Osteoblast (primary cell): ENCODE results near the gene NOS1AP. TPM values are rescaled to one million over a fixed set of nuclear protein-coding genes. Genes with fewer than 3 reads are reported as not detected.

Source experiments
- DNase-seq: peaks from one replicate; pipeline ENCODE4 v3.0.0; 2011; ENCODE audit warnings: low spot score, mixed read lengths; ENCODE audit not compliant: insufficient read length; ENCODE audit errors: missing footprints
- H2AFZ ChIP-seq: 2 replicates; pipeline ENCODE4 v1.6.0; 2011; ENCODE audit warnings: mild to moderate bottlenecking, low read length
- H3K27ac ChIP-seq: 2 replicates; pipeline ENCODE4 v1.5.1; 2011; ENCODE audit warnings: mild to moderate bottlenecking, low read depth, low read length, moderate library complexity
- H3K27me3 ChIP-seq: 2 replicates; pipeline ENCODE4 v1.6.0; 2012; ENCODE audit warnings: mild to moderate bottlenecking, control low read depth, inconsistent platforms, low read length, moderate library complexity; ENCODE audit not compliant: insufficient read depth
- H3K36me3 ChIP-seq: 2 replicates; pipeline ENCODE4 v1.5.1; 2011; ENCODE audit warnings: mild to moderate bottlenecking, low read length, control low read depth, moderate library complexity; ENCODE audit not compliant: insufficient read depth
- H3K4me1 ChIP-seq: 2 replicates; pipeline ENCODE4 v1.5.1; 2011; ENCODE audit warnings: mild to moderate bottlenecking, low read length, control low read depth, moderate library complexity; ENCODE audit not compliant: insufficient read depth
- H3K4me2 ChIP-seq: 2 replicates; pipeline ENCODE4 v1.6.0; 2011; ENCODE audit warnings: mild to moderate bottlenecking, low read length; ENCODE audit not compliant: insufficient read depth
- H3K4me3 ChIP-seq: fragments of 200-600 bp; sonication (generic); 3 replicates; pipeline ENCODE4 v1.5.1; 2012; ENCODE audit warnings: mild to moderate bottlenecking, low read length, inconsistent platforms; ENCODE audit not compliant: insufficient read depth
- H3K79me2 ChIP-seq: 2 replicates; pipeline ENCODE4 v1.6.0; 2012; ENCODE audit warnings: mild to moderate bottlenecking, low read length, control low read depth, inconsistent platforms; ENCODE audit not compliant: insufficient read depth
- H3K9me3 ChIP-seq: 2 replicates; pipeline ENCODE4 v1.5.1; 2011; ENCODE audit warnings: low read depth, low read length, control low read depth
- H4K20me1 ChIP-seq: 2 replicates; pipeline ENCODE4 v1.6.0; 2012; ENCODE audit warnings: mild to moderate bottlenecking, low read length, control low read depth; ENCODE audit not compliant: insufficient read depth
- total RNA-seq: library from RNA; depleted of rRNA; stranded (reverse); fragments of >200 nt; gene quantifications from 2 replicates; pipeline ENCODE4 v1.2.3, GENCODE V29; 2012
- TF ChIP-seq, protein P1 (sequence below): IDR thresholded peaks from 2 replicates; pipeline ENCODE4 v1.5.1; 2011; ENCODE audit warnings: mild to moderate bottlenecking, low read depth, low read length, moderate library complexity; ENCODE audit errors: extremely low read depth

NOS1AP gene
- total RNA-seq, 1 donor = not detected

DNA sequence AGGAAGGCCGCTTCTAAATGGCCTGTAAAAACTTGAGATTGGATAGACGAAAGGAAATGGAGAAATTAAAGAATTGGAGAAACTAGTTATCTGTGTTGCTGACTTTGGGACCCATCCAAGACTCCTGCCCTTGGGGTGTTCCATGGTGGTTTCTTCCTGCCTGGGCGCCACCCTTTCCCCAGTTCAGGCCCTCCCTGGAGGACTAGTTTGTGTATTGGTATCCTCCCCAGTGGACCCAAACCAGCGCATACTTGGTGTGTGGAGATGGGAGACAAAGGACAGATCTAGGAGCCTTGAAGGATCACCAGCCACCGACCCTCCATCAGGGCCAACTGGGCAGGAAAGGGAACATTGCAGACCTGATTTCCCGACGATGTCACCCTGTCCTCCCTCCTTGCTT, 300.1 kb downstream of the NOS1AP start:
- TF ChIP-seq, protein P1, sequence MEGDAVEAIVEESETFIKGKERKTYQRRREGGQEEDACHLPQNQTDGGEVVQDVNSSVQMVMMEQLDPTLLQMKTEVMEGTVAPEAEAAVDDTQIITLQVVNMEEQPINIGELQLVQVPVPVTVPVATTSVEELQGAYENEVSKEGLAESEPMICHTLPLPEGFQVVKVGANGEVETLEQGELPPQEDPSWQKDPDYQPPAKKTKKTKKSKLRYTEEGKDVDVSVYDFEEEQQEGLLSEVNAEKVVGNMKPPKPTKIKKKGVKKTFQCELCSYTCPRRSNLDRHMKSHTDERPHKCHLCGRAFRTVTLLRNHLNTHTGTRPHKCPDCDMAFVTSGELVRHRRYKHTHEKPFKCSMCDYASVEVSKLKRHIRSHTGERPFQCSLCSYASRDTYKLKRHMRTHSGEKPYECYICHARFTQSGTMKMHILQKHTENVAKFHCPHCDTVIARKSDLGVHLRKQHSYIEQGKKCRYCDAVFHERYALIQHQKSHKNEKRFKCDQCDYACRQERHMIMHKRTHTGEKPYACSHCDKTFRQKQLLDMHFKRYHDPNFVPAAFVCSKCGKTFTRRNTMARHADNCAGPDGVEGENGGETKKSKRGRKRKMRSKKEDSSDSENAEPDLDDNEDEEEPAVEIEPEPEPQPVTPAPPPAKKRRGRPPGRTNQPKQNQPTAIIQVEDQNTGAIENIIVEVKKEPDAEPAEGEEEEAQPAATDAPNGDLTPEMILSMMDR = no peak
- peaks cover 24% of the 10 kb centered on the region for H3K27me3 ChIP-seq
- H3K27ac ChIP-seq = no peak overlapping the region
- H2AFZ ChIP-seq = no peak overlapping the region
- H3K4me1 ChIP-seq = no peaks in the 10 kb centered on the region
- H4K20me1 ChIP-seq = no peaks in the 10 kb centered on the region
- H3K79me2 ChIP-seq = no peaks in the 10 kb centered on the region
- no peaks in the 10 kb centered on the region for H3K9me3 ChIP-seq
- no peak overlapping the region for H3K4me2 ChIP-seq
- no peaks in the 10 kb centered on the region for H3K36me3 ChIP-seq
- no peak for DNase-seq
- no peak overlapping the region for H3K4me3 ChIP-seq

DNA sequence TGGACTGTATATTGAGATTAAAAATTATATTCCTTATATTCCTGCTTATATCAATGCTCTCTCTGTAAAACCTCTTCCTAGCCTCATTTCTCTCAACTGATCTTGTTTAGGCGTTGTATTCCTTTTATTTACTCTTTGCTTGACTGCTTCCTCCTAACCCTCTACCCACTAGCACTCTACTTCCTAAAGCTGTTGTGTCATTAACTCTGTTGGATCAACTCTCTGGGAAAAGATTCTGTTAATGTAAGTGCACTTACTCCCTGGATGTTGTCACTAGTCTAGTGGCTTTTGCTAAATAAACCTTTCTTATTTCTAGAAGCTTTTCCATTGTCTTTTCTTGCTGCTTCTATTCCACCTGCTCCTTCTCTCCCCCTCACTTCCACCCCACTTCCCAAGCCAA, 300.7 kb downstream of the NOS1AP start:
- no peaks in the 10 kb centered on the region for H3K4me1 ChIP-seq
- TF ChIP-seq, protein P1 = no peak
- H4K20me1 ChIP-seq = no peaks in the 10 kb centered on the region
- no peaks in the 10 kb centered on the region for H3K36me3 ChIP-seq
- no peaks in the 10 kb centered on the region for H3K9me3 ChIP-seq
- H3K4me3 ChIP-seq = no peak overlapping the region
- no peaks in the 10 kb centered on the region for H3K79me2 ChIP-seq
- H2AFZ ChIP-seq = no peak overlapping the region
- H3K27ac ChIP-seq = no peak overlapping the region
- DNase-seq = no peak
- no peak overlapping the region for H3K4me2 ChIP-seq
- peaks cover 24% of the 10 kb centered on the region for H3K27me3 ChIP-seq

DNA sequence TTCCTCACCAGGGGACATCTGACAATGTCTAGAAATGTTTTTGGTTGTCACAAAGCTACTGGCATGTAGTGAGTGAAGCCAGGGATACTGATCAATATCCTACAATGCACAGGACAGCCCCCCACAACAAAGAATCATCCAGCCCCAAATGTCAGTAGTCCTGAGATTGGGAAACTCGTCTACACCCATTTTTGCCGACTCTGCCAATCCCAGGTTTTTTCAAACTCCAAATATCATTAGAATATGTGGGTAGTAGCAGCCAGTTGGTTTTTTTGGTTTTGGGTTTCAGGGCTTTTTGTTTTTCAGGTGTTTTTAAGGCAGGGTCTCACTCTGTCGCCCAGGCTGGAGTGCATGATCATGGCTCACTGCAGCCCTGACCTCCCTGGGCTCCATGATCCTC, 301.2 kb downstream of the NOS1AP start:
- no peak for DNase-seq
- H4K20me1 ChIP-seq = no peaks in the 10 kb centered on the region
- no peaks in the 10 kb centered on the region for H3K79me2 ChIP-seq
- peaks cover 23% of the 10 kb centered on the region for H3K27me3 ChIP-seq
- H3K4me3 ChIP-seq = no peak overlapping the region
- H3K4me2 ChIP-seq = no peak overlapping the region
- H3K27ac ChIP-seq = no peak overlapping the region
- H3K36me3 ChIP-seq = no peaks in the 10 kb centered on the region
- H3K4me1 ChIP-seq = no peaks in the 10 kb centered on the region
- H3K9me3 ChIP-seq = no peaks in the 10 kb centered on the region
- no peak overlapping the region for H2AFZ ChIP-seq
- TF ChIP-seq, protein P1 = no peak

DNA sequence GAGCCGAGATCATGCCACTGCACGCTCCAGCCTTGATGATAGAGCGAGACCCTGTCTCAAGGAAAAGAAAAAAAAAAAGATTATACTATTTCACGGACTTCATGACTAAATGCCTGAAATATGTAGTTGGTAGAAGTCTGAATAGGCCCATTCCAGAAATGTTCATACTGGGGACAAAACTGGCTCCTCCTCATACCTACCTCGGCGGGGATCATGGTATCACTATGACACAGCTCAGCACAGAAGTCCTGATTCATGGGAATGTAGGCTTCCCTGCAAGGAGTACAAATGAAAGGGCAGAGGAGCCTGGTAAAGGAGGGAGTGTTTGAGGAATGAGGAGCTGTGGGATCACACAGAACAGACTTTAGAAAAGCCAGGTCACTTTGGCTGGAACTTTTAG, 302.1 kb downstream of the NOS1AP start:
- peaks cover 18% of the 10 kb centered on the region for H3K27me3 ChIP-seq
- TF ChIP-seq, protein P1 = no peak
- no peaks in the 10 kb centered on the region for H3K9me3 ChIP-seq
- H3K79me2 ChIP-seq = no peaks in the 10 kb centered on the region
- H3K4me3 ChIP-seq = no peak overlapping the region
- H3K27ac ChIP-seq = no peak overlapping the region
- no peaks in the 10 kb centered on the region for H4K20me1 ChIP-seq
- H3K36me3 ChIP-seq = no peaks in the 10 kb centered on the region
- no peak for DNase-seq
- no peak overlapping the region for H3K4me2 ChIP-seq
- H2AFZ ChIP-seq = no peak overlapping the region
- H3K4me1 ChIP-seq = no peaks in the 10 kb centered on the region
